ENCODE results near the gene APCS.

The APCS gene

GRCh38 chr1:159562680-159563079 is 24.9 kb upstream of the APCS start (continued):
- TF ChIP-seq ZNF776 (tag by site-specific recombination; IDR thresholded peaks at IDR 0.05; ENCODE audit: borderline replicate concordance) (no peak), HIC1 (tag by site-specific recombination; IDR thresholded peaks at IDR 0.05) (no peak), HOXD13 (CRISPR knock-in tag; IDR thresholded peaks at IDR 0.05; ENCODE audit: borderline replicate concordance) (no peak)

- H3K9me3 ChIP-seq (ENCODE audit: control insufficient read depth, insufficient read depth, low read depth, low read length): no peaks in the 10 kb centered on the region
- no peak overlapping the region for H3K4me3 ChIP-seq (ENCODE audit: low read depth, low read length)
- CTCF ChIA-PET: no interaction called here
- H3K4me1 ChIP-seq (ENCODE audit: control insufficient read depth, insufficient read depth, low read length): no peaks in the 10 kb centered on the region
- POLR2A ChIA-PET: no interaction called here
- no peaks in the 10 kb centered on the region for H3K36me3 ChIP-seq (ENCODE audit: control insufficient read depth in 2 of 2, insufficient read depth in 1 of 2, low read length in 2 of 2)
- H3K27ac ChIP-seq (ENCODE audit: extremely low read depth, low read depth, low read length): no peak overlapping the region
- no peak for TF ChIP-seq ZFHX2 (tag by site-specific recombination; conservative IDR thresholded peaks at IDR 0.05)
- no peak for TF ChIP-seq MEIS1 (CRISPR knock-in tag; IDR thresholded peaks at IDR 0.05; ENCODE audit: borderline replicate concordance)
- no peak for TF ChIP-seq ZNF585B (tag by site-specific recombination; IDR thresholded peaks at IDR 0.05)
- no peak for TF ChIP-seq ZNF654 (tag by site-specific recombination; IDR thresholded peaks at IDR 0.05; ENCODE audit: low read depth)
- TF ChIP-seq ZNF19 (tag by site-specific recombination; IDR thresholded peaks at IDR 0.05; ENCODE audit: low read depth): no peak
- no peak for TF ChIP-seq ZSCAN4 (tag by site-specific recombination; IDR thresholded peaks at IDR 0.05)
Measured at GRCh38 chr1:159577446-159577845, 10.2 kb upstream of the APCS start.

GRCh38 chr1:159580340-159580739 is 7.3 kb upstream of the APCS start:
- no peak overlapping the region for H3K27ac ChIP-seq (ENCODE audit: extremely low read depth, low read depth, low read length)
- POLR2A ChIA-PET: no interaction called here
- CTCF ChIA-PET: interaction anchor here (0.7 kb wide), 1 partner anchor 17 kb away, joined by 3 read pairs; no protein-coding TSS in a partner anchor

GRCh38 chr1:159581422-159581821 is 6.2 kb upstream of the APCS start:
- TF ChIP-seq ZNF510 (tag by site-specific recombination; IDR thresholded peaks at IDR 0.05; ENCODE audit: insufficient replicate concordance): no peak
- no peak for TF ChIP-seq ZNF362 (tag by site-specific recombination; IDR thresholded peaks at IDR 0.05)
- no peak overlapping the region for H3K4me3 ChIP-seq (ENCODE audit: low read depth, low read length)
- no peaks in the 10 kb centered on the region for H3K4me1 ChIP-seq (ENCODE audit: control insufficient read depth, insufficient read depth, low read length)
- ChIA-PET CTCF (no interaction called here), POLR2A (no interaction called here)
- H3K36me3 ChIP-seq (ENCODE audit: control insufficient read depth in 2 of 2, insufficient read depth in 1 of 2, low read length in 2 of 2): no peaks in the 10 kb centered on the region
- H3K9me3 ChIP-seq (ENCODE audit: control insufficient read depth, insufficient read depth, low read depth, low read length): no peaks in the 10 kb centered on the region
- no peak overlapping the region for H3K27ac ChIP-seq (ENCODE audit: extremely low read depth, low read depth, low read length)

More at GRCh38 chr1:159580340-159580739, 7.3 kb upstream of the APCS start:
- TF ChIP-seq HOXA7 (CRISPR knock-in tag; IDR thresholded peaks at IDR 0.05; ENCODE audit: borderline replicate concordance) (no peak), ZNF585B (tag by site-specific recombination; IDR thresholded peaks at IDR 0.05) (no peak), ZNF792 (tag by site-specific recombination; IDR thresholded peaks at IDR 0.05) (no peak), ZNF184 (tag by site-specific recombination; IDR thresholded peaks at IDR 0.05) (no peak)
- Histone ChIP-seq H3K4me3 (ENCODE audit: low read depth, low read length) (no peak overlapping the region), H3K36me3 (ENCODE audit: control insufficient read depth in 2 of 2, insufficient read depth in 1 of 2, low read length in 2 of 2) (no peaks in the 10 kb centered on the region), H3K4me1 (ENCODE audit: control insufficient read depth, insufficient read depth, low read length) (no peaks in the 10 kb centered on the region), H3K9me3 (ENCODE audit: control insufficient read depth, insufficient read depth, low read depth, low read length) (no peaks in the 10 kb centered on the region)

Measured in HEK293 (cell line).